PC-9 (cell line): Measurements from ENCODE around the gene FAM114A2.

Source experiments
- EZH2 ChIP-seq: fragments of 200-600 bp; sonication (generic); IDR thresholded peaks from 2 replicates; pipeline ENCODE4 v1.8.0; 2017; ENCODE audit warnings: antibody characterized with exemption, low read depth
- TF ChIP-seq, protein P1 (sequence below): fragments of 200-600 bp; sonication (generic); conservative IDR thresholded peaks from 2 replicates; pipeline ENCODE4 v1.6.1; 2017; ENCODE audit warnings: mixed run types, antibody characterized with exemption, mild to moderate bottlenecking, moderate library complexity

DNA sequence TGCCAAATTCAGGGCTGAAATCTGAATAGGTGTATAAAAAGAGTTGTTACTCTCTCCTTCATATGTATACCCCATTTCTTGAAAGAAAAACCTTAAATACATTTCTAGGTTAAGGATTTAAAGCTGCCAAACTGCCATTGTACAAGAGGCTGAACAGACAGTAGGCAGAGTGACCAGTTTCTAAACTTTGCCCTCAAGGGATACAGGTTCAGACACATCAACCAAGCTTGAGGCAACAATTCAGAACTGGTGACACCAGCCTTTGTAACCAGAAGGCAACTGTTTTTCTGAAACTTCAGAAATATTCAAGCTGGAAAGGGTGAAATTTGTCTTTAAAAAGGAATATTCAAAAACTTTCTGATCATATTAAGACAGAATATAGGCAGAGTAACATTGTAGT lies 47.5 kb downstream of the FAM114A2 start:
- TF ChIP-seq, protein P1, sequence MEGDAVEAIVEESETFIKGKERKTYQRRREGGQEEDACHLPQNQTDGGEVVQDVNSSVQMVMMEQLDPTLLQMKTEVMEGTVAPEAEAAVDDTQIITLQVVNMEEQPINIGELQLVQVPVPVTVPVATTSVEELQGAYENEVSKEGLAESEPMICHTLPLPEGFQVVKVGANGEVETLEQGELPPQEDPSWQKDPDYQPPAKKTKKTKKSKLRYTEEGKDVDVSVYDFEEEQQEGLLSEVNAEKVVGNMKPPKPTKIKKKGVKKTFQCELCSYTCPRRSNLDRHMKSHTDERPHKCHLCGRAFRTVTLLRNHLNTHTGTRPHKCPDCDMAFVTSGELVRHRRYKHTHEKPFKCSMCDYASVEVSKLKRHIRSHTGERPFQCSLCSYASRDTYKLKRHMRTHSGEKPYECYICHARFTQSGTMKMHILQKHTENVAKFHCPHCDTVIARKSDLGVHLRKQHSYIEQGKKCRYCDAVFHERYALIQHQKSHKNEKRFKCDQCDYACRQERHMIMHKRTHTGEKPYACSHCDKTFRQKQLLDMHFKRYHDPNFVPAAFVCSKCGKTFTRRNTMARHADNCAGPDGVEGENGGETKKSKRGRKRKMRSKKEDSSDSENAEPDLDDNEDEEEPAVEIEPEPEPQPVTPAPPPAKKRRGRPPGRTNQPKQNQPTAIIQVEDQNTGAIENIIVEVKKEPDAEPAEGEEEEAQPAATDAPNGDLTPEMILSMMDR: no peak
- TF ChIP-seq EZH2: no peak
